ENCODE results near the gene NAALAD2. TPM values are rescaled to one million over a fixed set of nuclear protein-coding genes. Genes with fewer than 3 reads are reported as not detected.

The NAALAD2 gene
- total RNA-seq, 1 donor from 2014 or later: 3.1 TPM

- no peaks in the 10 kb centered on the region for H3K27me3 Mint-ChIP-seq (ENCODE audit: low read depth, unreplicated experiment)
- H3K9me3 Mint-ChIP-seq (ENCODE audit: unreplicated experiment): no peaks in the 10 kb centered on the region
- H3K4me1 Mint-ChIP-seq (ENCODE audit: low read depth, unreplicated experiment): no peaks in the 10 kb centered on the region
- no peaks in the 10 kb centered on the region for H3K9me3 ChIP-seq (ENCODE audit: insufficient read depth, low read depth, low read length)
- DNase-seq (ENCODE audit: low read depth) (no peak), FAIRE-seq (no peak)
- H3K9ac ChIP-seq (ENCODE audit: low read length): no peak overlapping the region
- H3K36me3 ChIP-seq (ENCODE audit: insufficient read depth, low read length): no peaks in the 10 kb centered on the region
- no peak overlapping the region for H3K27ac Mint-ChIP-seq (ENCODE audit: unreplicated experiment)
- no peak overlapping the region for H3K4me3 Mint-ChIP-seq (ENCODE audit: unreplicated experiment)
- no peaks in the 10 kb centered on the region for H3K36me3 Mint-ChIP-seq (ENCODE audit: low read depth, unreplicated experiment)
- H3K4me3 ChIP-seq (ENCODE audit: insufficient read depth, low read depth, low read length): no peak overlapping the region
- H2AFZ ChIP-seq (ENCODE audit: low read depth, low read length): no peak overlapping the region
- H3K4me1 ChIP-seq (ENCODE audit: insufficient read depth, low read length): no peaks in the 10 kb centered on the region
- H3K4me2 ChIP-seq (ENCODE audit: low read length): no peak overlapping the region
- H4K20me1 ChIP-seq (ENCODE audit: insufficient read depth, low read length): no peaks in the 10 kb centered on the region
- no peaks in the 10 kb centered on the region for H3K27me3 ChIP-seq (ENCODE audit: insufficient read depth, low read length)
- no peak for TF ChIP-seq EZH2 (IDR thresholded peaks at IDR 0.05; ENCODE audit: insufficient read depth, low read length)
- TF ChIP-seq, protein P1, sequence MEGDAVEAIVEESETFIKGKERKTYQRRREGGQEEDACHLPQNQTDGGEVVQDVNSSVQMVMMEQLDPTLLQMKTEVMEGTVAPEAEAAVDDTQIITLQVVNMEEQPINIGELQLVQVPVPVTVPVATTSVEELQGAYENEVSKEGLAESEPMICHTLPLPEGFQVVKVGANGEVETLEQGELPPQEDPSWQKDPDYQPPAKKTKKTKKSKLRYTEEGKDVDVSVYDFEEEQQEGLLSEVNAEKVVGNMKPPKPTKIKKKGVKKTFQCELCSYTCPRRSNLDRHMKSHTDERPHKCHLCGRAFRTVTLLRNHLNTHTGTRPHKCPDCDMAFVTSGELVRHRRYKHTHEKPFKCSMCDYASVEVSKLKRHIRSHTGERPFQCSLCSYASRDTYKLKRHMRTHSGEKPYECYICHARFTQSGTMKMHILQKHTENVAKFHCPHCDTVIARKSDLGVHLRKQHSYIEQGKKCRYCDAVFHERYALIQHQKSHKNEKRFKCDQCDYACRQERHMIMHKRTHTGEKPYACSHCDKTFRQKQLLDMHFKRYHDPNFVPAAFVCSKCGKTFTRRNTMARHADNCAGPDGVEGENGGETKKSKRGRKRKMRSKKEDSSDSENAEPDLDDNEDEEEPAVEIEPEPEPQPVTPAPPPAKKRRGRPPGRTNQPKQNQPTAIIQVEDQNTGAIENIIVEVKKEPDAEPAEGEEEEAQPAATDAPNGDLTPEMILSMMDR (IDR thresholded peaks at IDR 0.05; ENCODE audit: insufficient read depth, low read depth, low read length): no peak
- no peak overlapping the region for H3K27ac ChIP-seq (ENCODE audit: low read depth, low read length)
- no peaks in the 10 kb centered on the region for H3K79me2 ChIP-seq (ENCODE audit: insufficient read depth, low read length)
Measured at GRCh38 chr11:90187839-90188238, 53.4 kb downstream of the NAALAD2 start.

DNA sequence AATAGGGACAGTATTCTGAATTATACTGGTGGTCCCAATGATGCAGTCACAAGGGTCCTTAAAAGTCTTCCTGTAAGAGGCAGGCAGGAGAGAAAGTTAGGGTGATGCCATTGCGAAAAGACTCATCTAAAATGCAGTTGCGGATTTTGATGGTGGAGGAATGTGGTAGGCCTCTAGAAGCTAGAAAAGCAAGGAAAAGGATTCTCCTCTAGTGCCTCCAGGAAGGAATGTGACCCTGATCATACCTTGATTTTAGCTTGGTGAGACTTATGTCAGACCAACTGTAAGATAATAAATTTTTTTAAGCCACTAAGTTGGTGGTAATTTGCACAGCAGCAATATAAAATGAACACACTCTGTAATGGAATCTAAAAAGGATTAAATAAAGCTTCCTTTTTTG lies 54.5 kb downstream of the NAALAD2 start:
- no peak overlapping the region for H2AFZ ChIP-seq (ENCODE audit: low read depth, low read length)
- DNase-seq (ENCODE audit: low read depth): no peak
- no peak for TF ChIP-seq EZH2 (IDR thresholded peaks at IDR 0.05; ENCODE audit: insufficient read depth, low read length)
- TF ChIP-seq, protein P1 (IDR thresholded peaks at IDR 0.05; ENCODE audit: insufficient read depth, low read depth, low read length): no peak
- Mint-ChIP-seq H3K27ac (ENCODE audit: unreplicated experiment) (no peak overlapping the region), H3K4me1 (ENCODE audit: low read depth, unreplicated experiment) (no peaks in the 10 kb centered on the region), H3K9me3 (ENCODE audit: unreplicated experiment) (no peaks in the 10 kb centered on the region), H3K27me3 (ENCODE audit: low read depth, unreplicated experiment) (no peaks in the 10 kb centered on the region), H3K36me3 (ENCODE audit: low read depth, unreplicated experiment) (no peaks in the 10 kb centered on the region), H3K4me3 (ENCODE audit: unreplicated experiment) (no peak overlapping the region)
- no peaks in the 10 kb centered on the region for H3K27me3 ChIP-seq (ENCODE audit: insufficient read depth, low read length)
- no peak overlapping the region for H3K27ac ChIP-seq (ENCODE audit: low read depth, low read length)
- H4K20me1 ChIP-seq (ENCODE audit: insufficient read depth, low read length): no peaks in the 10 kb centered on the region
- H3K79me2 ChIP-seq (ENCODE audit: insufficient read depth, low read length): no peaks in the 10 kb centered on the region
- H3K9me3 ChIP-seq (ENCODE audit: insufficient read depth, low read depth, low read length): no peaks in the 10 kb centered on the region
- no peak overlapping the region for H3K9ac ChIP-seq (ENCODE audit: low read length)
- no peaks in the 10 kb centered on the region for H3K36me3 ChIP-seq (ENCODE audit: insufficient read depth, low read length)
- FAIRE-seq: no peak
- no peaks in the 10 kb centered on the region for H3K4me1 ChIP-seq (ENCODE audit: insufficient read depth, low read length)
- H3K4me2 ChIP-seq (ENCODE audit: low read length): no peak overlapping the region
- no peak overlapping the region for H3K4me3 ChIP-seq (ENCODE audit: insufficient read depth, low read depth, low read length)

DNA sequence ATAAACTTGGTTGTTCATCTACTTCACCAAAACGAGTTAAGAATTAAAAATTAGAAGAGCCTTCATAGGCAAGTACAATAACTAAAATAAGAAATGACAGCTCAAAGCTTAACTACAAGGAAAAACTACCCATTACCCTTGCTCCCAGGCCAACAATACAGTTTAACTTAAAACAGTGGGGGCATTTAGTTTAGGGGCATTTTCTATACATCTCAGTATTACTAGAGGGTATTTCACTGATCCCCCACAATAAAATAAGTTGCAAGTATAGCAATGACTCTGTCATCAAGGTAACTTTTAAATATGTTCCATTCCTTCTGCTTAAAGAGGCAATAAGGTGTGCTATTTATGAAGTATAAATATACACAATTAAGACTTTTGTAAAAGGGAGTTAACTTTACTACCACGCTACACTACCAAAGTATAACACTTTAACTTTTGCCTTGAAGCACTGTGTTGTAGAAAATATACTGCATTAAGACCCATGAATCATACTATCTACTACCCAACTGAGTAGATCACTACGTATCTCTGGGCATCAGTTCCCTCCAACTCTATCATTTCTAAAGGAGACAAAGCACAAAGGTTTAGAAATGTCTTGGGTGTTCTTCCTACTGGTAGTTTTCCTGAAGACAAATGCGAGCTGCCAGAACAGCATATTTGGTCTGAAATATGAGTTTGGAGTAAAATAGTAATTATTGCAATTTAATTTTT lies 58.6 kb downstream of the NAALAD2 start:
- Histone ChIP-seq H3K27me3 (ENCODE audit: insufficient read depth, low read length) (no peaks in the 10 kb centered on the region), H3K9ac (ENCODE audit: low read length) (no peak overlapping the region), H4K20me1 (ENCODE audit: insufficient read depth, low read length) (no peaks in the 10 kb centered on the region), H3K9me3 (ENCODE audit: insufficient read depth, low read depth, low read length) (no peaks in the 10 kb centered on the region), H3K79me2 (ENCODE audit: insufficient read depth, low read length) (no peaks in the 10 kb centered on the region), H2AFZ (ENCODE audit: low read depth, low read length) (no peak overlapping the region), H3K27ac (ENCODE audit: low read depth, low read length) (no peak overlapping the region), H3K4me1 (ENCODE audit: insufficient read depth, low read length) (no peaks in the 10 kb centered on the region), H3K36me3 (ENCODE audit: insufficient read depth, low read length) (no peaks in the 10 kb centered on the region), H3K4me2 (ENCODE audit: low read length) (no peak overlapping the region), H3K4me3 (ENCODE audit: insufficient read depth, low read depth, low read length) (no peak overlapping the region)
- FAIRE-seq (no peak), DNase-seq (ENCODE audit: low read depth) (no peak)
- TF ChIP-seq, protein P1 (IDR thresholded peaks at IDR 0.05; ENCODE audit: insufficient read depth, low read depth, low read length): no peak
- TF ChIP-seq EZH2 (IDR thresholded peaks at IDR 0.05; ENCODE audit: insufficient read depth, low read length): no peak
- no peaks in the 10 kb centered on the region for H3K9me3 Mint-ChIP-seq (ENCODE audit: unreplicated experiment)
- no peaks in the 10 kb centered on the region for H3K27me3 Mint-ChIP-seq (ENCODE audit: low read depth, unreplicated experiment)
- no peaks in the 10 kb centered on the region for H3K4me1 Mint-ChIP-seq (ENCODE audit: low read depth, unreplicated experiment)
- no peaks in the 10 kb centered on the region for H3K36me3 Mint-ChIP-seq (ENCODE audit: low read depth, unreplicated experiment)
- no peak overlapping the region for H3K4me3 Mint-ChIP-seq (ENCODE audit: unreplicated experiment)
- no peak overlapping the region for H3K27ac Mint-ChIP-seq (ENCODE audit: unreplicated experiment)

Data from astrocyte (in vitro differentiated cells and primary cell).